Nephron (organoid): ENCODE measurements around the gene SELPLG.

ENCODE experiments used
- H3K27ac Mint-ChIP-seq, 3 experiments: 2 replicates each; pipeline ENCODE4 v1.8.0; 2020; ENCODE audit warnings: mixed read lengths in 3 of 3, mild to moderate bottlenecking in 2 of 3, moderate library complexity in 1 of 3
- H3K27me3 Mint-ChIP-seq: 2 replicates; pipeline ENCODE4 v1.8.0; 2021; ENCODE audit warnings: low read depth, mild to moderate bottlenecking, moderate library complexity, mixed read lengths
- H3K36me3 Mint-ChIP-seq: 2 replicates; pipeline ENCODE4 v1.8.0; 2020; ENCODE audit warnings: low read depth, mixed read lengths
- H3K4me1 Mint-ChIP-seq: 2 replicates; pipeline ENCODE4 v1.8.0; 2020; ENCODE audit warnings: mixed read lengths
- H3K4me3 Mint-ChIP-seq, 3 experiments: 2 replicates each; pipeline ENCODE4 v1.8.0; 2020; ENCODE audit warnings: mild to moderate bottlenecking in 3 of 3, mixed read lengths in 3 of 3, moderate library complexity in 2 of 3
- H3K9me3 Mint-ChIP-seq: 2 replicates; pipeline ENCODE4 v1.8.0; 2020; ENCODE audit warnings: mixed read lengths
- CTCF ChIP-seq, 3 experiments: fragments of 200-600 bp; sonication (generic); IDR thresholded peaks; one replicate each; pipeline ENCODE4 v1.5.0; 2021; ENCODE audit warnings: antibody characterized with exemption in 3 of 3; ENCODE audit not compliant: unreplicated experiment in 3 of 3

Gene SELPLG

DNA sequence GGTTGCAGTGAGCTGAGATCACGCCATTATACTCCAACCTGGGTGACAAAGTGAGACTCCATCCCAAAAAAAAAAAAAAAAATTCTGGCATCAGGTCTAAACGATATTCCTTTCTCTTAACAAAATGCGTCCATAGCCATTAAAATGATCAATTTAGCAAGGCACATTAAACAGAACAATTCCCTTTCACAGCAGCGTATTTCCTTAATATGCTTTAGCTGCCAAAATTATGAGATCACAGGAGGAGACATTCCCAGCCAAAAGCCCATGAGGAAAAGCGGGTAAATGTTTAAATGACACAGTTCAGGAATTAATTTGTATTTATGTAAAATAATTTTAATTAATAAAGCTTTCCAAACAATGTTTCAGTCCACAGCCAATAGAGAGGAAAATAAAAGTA lies 43.0 kb upstream of the SELPLG start:
- H3K27ac Mint-ChIP-seq = no peak overlapping the region
- no peaks in the 10 kb centered on the region for H3K27me3 Mint-ChIP-seq
- peaks cover 18% of the 10 kb centered on the region for H3K4me1 Mint-ChIP-seq
- H3K36me3 Mint-ChIP-seq = peaks cover 46% of the 10 kb centered on the region
- H3K9me3 Mint-ChIP-seq = no peaks in the 10 kb centered on the region
- H3K4me3 Mint-ChIP-seq = no peak overlapping the region
- TF ChIP-seq CTCF (IDR thresholded peaks at IDR 0.05; ENCODE audit: unreplicated experiment in 3 of 3) = no peak

DNA sequence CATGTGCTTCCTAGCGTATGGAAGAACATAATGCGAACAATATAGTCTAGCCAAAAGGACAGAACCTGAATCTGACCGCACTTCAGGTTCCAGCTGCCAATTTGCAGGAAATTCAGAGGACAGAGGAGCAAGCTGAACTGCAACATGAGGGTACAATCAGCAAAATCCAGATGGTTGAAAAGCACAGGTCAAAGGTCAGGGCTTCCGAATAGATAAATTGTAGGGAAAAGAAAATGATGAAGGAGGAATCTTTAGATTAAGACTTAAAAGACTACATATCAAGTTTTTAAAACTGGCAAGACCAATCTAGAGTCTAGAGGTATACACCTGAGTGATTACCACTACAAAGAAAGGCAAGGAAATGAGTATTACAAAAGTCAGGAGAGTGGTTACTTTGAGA lies 42.1 kb upstream of the SELPLG start:
- H3K4me3 Mint-ChIP-seq = no peak overlapping the region
- H3K9me3 Mint-ChIP-seq = no peaks in the 10 kb centered on the region
- peaks cover 52% of the 10 kb centered on the region for H3K36me3 Mint-ChIP-seq
- no peak overlapping the region for H3K27ac Mint-ChIP-seq
- peaks cover 12% of the 10 kb centered on the region for H3K4me1 Mint-ChIP-seq
- no peak for TF ChIP-seq CTCF (IDR thresholded peaks at IDR 0.05; ENCODE audit: unreplicated experiment in 3 of 3)
- H3K27me3 Mint-ChIP-seq = no peaks in the 10 kb centered on the region

DNA sequence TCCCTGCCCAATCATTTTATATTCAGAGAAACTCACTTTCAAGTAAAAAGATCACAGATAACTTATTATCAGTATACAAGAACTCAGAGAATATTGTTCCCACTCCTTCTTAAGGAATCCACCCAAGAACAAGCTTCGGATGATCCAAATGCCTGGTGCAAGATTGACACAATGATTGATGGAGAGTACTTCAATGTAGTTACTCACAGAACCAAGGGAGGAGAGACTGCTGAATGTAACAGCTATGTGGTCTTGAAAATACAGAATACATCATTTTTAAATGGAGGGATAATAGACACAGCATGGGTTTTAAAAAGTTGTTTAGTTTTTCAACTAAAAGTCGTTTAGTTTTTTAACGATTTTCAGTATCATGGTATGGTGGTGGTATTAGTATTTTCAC lies 38.4 kb upstream of the SELPLG start:
- no peaks in the 10 kb centered on the region for H3K27me3 Mint-ChIP-seq
- no peak overlapping the region for H3K4me3 Mint-ChIP-seq
- no peak overlapping the region for H3K27ac Mint-ChIP-seq
- peaks cover 37% of the 10 kb centered on the region for H3K4me1 Mint-ChIP-seq
- H3K36me3 Mint-ChIP-seq = peaks cover 49% of the 10 kb centered on the region
- no peak for TF ChIP-seq CTCF (IDR thresholded peaks at IDR 0.05; ENCODE audit: unreplicated experiment in 3 of 3)
- H3K9me3 Mint-ChIP-seq = no peaks in the 10 kb centered on the region

DNA sequence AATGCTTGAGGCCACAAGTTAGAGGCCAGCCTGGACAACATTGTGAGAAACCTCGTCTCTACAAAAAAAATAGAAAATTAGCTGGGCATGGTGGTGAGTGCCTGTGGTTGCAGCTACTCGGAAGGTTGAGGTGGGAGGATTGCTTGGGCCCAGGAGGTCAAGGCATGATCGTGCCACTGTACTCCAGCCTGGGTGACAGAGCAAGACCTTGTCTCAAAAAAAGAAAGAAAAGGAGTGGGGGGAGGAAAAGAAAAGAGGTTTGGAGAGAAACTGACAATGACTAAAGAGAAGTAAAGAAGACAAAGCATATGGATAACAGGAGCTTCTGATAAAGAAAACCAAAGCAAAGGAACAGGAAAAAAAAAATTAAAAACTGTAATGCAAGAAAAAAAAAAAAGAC lies 37.4 kb upstream of the SELPLG start:
- peak overlapping the region in 1 of 3 experiments; percentile 37 for H3K27ac Mint-ChIP-seq
- peaks cover 44% of the 10 kb centered on the region for H3K36me3 Mint-ChIP-seq
- no peak for TF ChIP-seq CTCF (IDR thresholded peaks at IDR 0.05; ENCODE audit: unreplicated experiment in 3 of 3)
- H3K4me1 Mint-ChIP-seq = peaks cover 46% of the 10 kb centered on the region
- no peak overlapping the region for H3K4me3 Mint-ChIP-seq
- H3K9me3 Mint-ChIP-seq = no peaks in the 10 kb centered on the region
- H3K27me3 Mint-ChIP-seq = no peaks in the 10 kb centered on the region

- Mint-ChIP-seq H3K27ac (no peak overlapping the region), H3K9me3 (no peaks in the 10 kb centered on the region), H3K27me3 (no peaks in the 10 kb centered on the region), H3K4me3 (no peak overlapping the region), H3K36me3 (peaks cover 37% of the 10 kb centered on the region), H3K4me1 (peaks cover 48% of the 10 kb centered on the region)
- no peak for TF ChIP-seq CTCF (IDR thresholded peaks at IDR 0.05; ENCODE audit: unreplicated experiment in 3 of 3)
Observed at GRCh38 chr12:108670066-108670631, 36.5 kb upstream of the SELPLG start.

GRCh38 chr12:108668542-108668941 lies 34.8 kb upstream of the SELPLG start:
- no peaks in the 10 kb centered on the region for H3K9me3 Mint-ChIP-seq
- TF ChIP-seq CTCF (IDR thresholded peaks at IDR 0.05; ENCODE audit: unreplicated experiment in 3 of 3) = no peak
- no peak overlapping the region for H3K4me3 Mint-ChIP-seq
- peaks cover 58% of the 10 kb centered on the region for H3K4me1 Mint-ChIP-seq
- peak overlapping the region in 1 of 3 experiments; percentile 62 for H3K27ac Mint-ChIP-seq
- H3K36me3 Mint-ChIP-seq = peaks cover 24% of the 10 kb centered on the region
- no peaks in the 10 kb centered on the region for H3K27me3 Mint-ChIP-seq
